Heart left ventricle (tissue), 16 donors: Measurements from ENCODE around the gene RTP3. TPM values are rescaled to one million over a fixed set of nuclear protein-coding genes. Genes with fewer than 3 reads are reported as not detected.
"Not testable (repeated sequence)": the region's sequence is repeated elsewhere in the genome, so short reads cannot be mapped to it uniquely, and the experiment has no call there.

Experiments
- ATAC-seq, 4 donors: fragments of 200-7000 bp; cut with Tn5 transposase; one replicate each; pipeline ENCODE4 v1.9.1; 2020 to 2022; ENCODE audit warnings: moderate library complexity in 4 of 4, mild to moderate bottlenecking in 3 of 4, moderate number of reproducible peaks in 1 of 4
- DNase-seq, 5 donors: peaks; one replicate each; pipeline ENCODE4 v3.0.0-alpha.2; 2020
- H3K27ac ChIP-seq, 12 donors: fragments of 200-600 bp; sonication (generic) in 4 of 12; one replicate each; pipeline versions ENCODE4 v1.5.0 to v1.8.0; 2016 to 2022; ENCODE audit warnings: mild to moderate bottlenecking in 2 of 12
- H3K27me3 ChIP-seq, 9 donors: fragments of 200-600 bp; sonication (generic) in 2 of 9; one replicate each; pipeline versions ENCODE4 v1.5.1 to v1.8.0; 2016 to 2022; ENCODE audit warnings: mild to moderate bottlenecking in 3 of 9
- H3K36me3 ChIP-seq, 9 donors: fragments of 200-600 bp; sonication (generic) in 2 of 9; one replicate each; pipeline versions ENCODE4 v1.5.0 to v1.8.0; 2018 to 2022; ENCODE audit warnings: mild to moderate bottlenecking in 2 of 9
- H3K4me1 ChIP-seq, 12 donors: fragments of 200-600 bp; sonication (generic) in 4 of 12; one replicate each; pipeline versions ENCODE4 v1.5.0 to v1.8.0; 2016 to 2022; ENCODE audit warnings: mild to moderate bottlenecking in 3 of 12
- H3K4me3 ChIP-seq, 12 donors: fragments of 200-600 bp; sonication (generic) in 4 of 12; one replicate each; pipeline versions ENCODE4 v1.5.0 to v1.8.0; 2017 to 2022; ENCODE audit warnings: mild to moderate bottlenecking in 9 of 12, moderate library complexity in 4 of 12
- H3K9me3 ChIP-seq, 12 donors: fragments of 200-600 bp; sonication (generic) in 4 of 12; one replicate each; pipeline versions ENCODE4 v1.5.0 to v1.8.0; 2016 to 2022; ENCODE audit warnings: mild to moderate bottlenecking in 1 of 12
- POLR2A ChIP-seq, 2 donors: fragments of 450-650 bp; IDR thresholded peaks; one replicate each; pipeline ENCODE4 v1.6.1; 2017; ENCODE audit warnings: antibody characterized with exemption in 2 of 2, mild to moderate bottlenecking in 2 of 2, moderate library complexity in 2 of 2
- WGBS, 4 donors: extraction: QIAGEN DNeasy Blood & Tissue Kit in 2 of 4; methylation state at CpG; one replicate each; pipeline versions ENCODE4 v1.1.5 to v1.1.7; 2013 to 2018; 5-methylcytosine and 5-hydroxymethylcytosine counted together
- intact Hi-C, 10 donors: fragments of 100-400 bp; cut with DNase I; formaldehyde crosslinking; loops; one replicate each; pipeline versions ENCODE4 v1.11.1 to v1.14.2; 2022
- polyA plus RNA-seq, 2 donors: library from polyadenylated mRNA; stranded (reverse); fragments of 200-250 nt; gene quantifications; one replicate each; pipeline ENCODE4 v1.2.3, GENCODE V29; 2013
- total RNA-seq, 9 donors: library from RNA; depleted of rRNA in 2 of 9; stranded (reverse); fragments of >200 nt in 2 of 9; fragmentation: NEBNext Ultra II Directional in 3 of 9; extraction: Animal tissue kit (Norgen Biotek cat#: 25700) in 3 of 9; gene quantifications; one replicate each; pipeline versions ENCODE4 v1.1.0 to v1.2.4, GENCODE V29; 2016 to 2023
- TF ChIP-seq, protein P1 (sequence below), 12 donors: fragments of 200-600 bp; sonication (generic) in 4 of 12; IDR thresholded peaks; one replicate each; pipeline versions ENCODE4 v1.5.0 to v1.8.0; 2018 to 2022; ENCODE audit warnings: antibody characterized with exemption in 12 of 12, mild to moderate bottlenecking in 5 of 12
- donor health status: ischemic (EF 13 %, LVEDD 7.1; RV severe dilation, severe dysfunction).
- donor health status: healthy with polysubstance abuse.
- donor health status: DM: no; HTN: yes; CAD: no.
- donor health status: DM: no; HTN: no; CAD: no.
- donor health status: ischemic (EF 25% LVEDD 6.9; RV normal size, moderate dysfunction).
- donor health status: ischemic (EF 25% LVEDD 5.7; RV mildly dilated, moderate dysfunction).
- donor health status: healthy.
- donor health status: DM: yes; HTN: yes; CAD: no.
- donor health status: ischemic (EF 35%, LVEDD 5.7; RV mildly dilated, moderate dysfunction).
- donor health status: nonischemic (EF 11% LVEDD 7.7; RV severe dilation, severe dysfunction).
- donor health status: DM: yes; HTN: yes; CAD: no.
- donor health status: PGD.
- donor health status: ischemic (EF 29% LVEDD 5.4; RV normal size, mild dysfunction).
- donor health status: nonischemic (EF 23%, LVEDD 6.1; RV moderate dilation, normal function).

The RTP3 gene
- total and polyA plus RNA-seq, 11 donors = not detected

DNA sequence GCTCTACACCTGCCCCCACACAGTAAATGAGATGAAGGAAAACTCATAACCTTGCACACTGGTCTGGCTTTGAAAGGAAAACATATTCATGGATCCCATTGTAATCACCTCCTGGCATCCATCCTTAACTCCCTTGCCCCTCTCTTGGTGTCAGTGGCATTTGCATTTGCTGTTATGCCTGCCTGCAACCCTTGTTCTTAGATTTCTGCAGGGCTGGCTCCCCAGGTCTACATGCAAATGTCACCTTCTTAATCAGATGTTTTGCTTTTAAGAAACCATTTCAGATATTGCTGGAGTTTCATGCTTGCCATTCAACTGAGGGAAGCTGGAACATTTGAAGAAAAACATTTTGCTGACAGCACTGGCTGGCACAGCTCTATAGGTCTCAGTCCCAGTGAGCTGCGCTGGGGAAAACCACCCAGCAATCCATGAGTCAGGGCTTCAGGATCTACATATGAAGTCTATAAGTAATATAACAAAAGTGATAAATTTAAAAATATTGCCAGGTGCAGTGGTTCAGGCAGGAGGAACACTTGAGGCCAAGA is 49.2 kb downstream of the RTP3 start:
- no peak for DNase-seq
- intact Hi-C loops = no loop called here
- Histone ChIP-seq H3K4me1 (peaks cover 0 to 6% (median 0%) of the 10 kb centered on the region in 12 donors), H3K27me3 (no peaks in the 10 kb centered on the region), H3K9me3 (no peaks in the 10 kb centered on the region), H3K27ac (no peak overlapping the region), H3K4me3 (no peak overlapping the region), H3K36me3 (peaks cover 0 to 49% (median 0%) of the 10 kb centered on the region in 9 donors)
- 65 to 89% (median 82%) methylated on average over 1 of the region's 1 CpG for WGBS, 4 donors
- TF ChIP-seq, protein P1, sequence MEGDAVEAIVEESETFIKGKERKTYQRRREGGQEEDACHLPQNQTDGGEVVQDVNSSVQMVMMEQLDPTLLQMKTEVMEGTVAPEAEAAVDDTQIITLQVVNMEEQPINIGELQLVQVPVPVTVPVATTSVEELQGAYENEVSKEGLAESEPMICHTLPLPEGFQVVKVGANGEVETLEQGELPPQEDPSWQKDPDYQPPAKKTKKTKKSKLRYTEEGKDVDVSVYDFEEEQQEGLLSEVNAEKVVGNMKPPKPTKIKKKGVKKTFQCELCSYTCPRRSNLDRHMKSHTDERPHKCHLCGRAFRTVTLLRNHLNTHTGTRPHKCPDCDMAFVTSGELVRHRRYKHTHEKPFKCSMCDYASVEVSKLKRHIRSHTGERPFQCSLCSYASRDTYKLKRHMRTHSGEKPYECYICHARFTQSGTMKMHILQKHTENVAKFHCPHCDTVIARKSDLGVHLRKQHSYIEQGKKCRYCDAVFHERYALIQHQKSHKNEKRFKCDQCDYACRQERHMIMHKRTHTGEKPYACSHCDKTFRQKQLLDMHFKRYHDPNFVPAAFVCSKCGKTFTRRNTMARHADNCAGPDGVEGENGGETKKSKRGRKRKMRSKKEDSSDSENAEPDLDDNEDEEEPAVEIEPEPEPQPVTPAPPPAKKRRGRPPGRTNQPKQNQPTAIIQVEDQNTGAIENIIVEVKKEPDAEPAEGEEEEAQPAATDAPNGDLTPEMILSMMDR (IDR thresholded peaks at IDR 0.05) = no peak
- no peak for TF ChIP-seq POLR2A (IDR thresholded peaks at IDR 0.05)
- ATAC-seq = no peak

DNA sequence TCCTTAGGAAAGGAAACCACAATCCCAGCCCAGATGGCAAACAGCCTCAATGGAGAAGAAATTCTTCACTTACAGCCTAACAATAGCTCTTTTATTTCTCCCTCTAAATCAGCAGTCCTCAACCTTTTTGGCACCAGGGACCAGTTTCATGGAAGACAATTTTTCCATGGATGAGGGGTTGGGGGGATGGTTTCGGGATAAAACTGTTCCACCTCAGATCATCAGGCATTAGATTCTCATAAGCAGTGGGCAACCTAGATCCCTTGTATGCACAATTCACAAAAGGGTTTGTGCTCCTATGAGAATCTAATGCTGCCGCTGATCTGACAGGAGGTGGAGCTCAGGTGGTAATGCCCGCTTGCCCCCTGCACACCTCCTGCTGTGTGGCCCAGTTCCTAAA is 50.8 kb downstream of the RTP3 start:
- intact Hi-C loops, H3K27me3 ChIP-seq, H3K4me3 ChIP-seq, H3K4me1 ChIP-seq, H3K9me3 ChIP-seq, H3K27ac ChIP-seq, ATAC-seq, DNase-seq: not testable (repeated sequence)
- peaks cover 0 to 46% (median 0%) of the 10 kb centered on the region in 9 donors for H3K36me3 ChIP-seq
- WGBS, 4 donors = 81 to 98% (median 93%) methylated on average over 3 of the region's 3 CpGs

DNA sequence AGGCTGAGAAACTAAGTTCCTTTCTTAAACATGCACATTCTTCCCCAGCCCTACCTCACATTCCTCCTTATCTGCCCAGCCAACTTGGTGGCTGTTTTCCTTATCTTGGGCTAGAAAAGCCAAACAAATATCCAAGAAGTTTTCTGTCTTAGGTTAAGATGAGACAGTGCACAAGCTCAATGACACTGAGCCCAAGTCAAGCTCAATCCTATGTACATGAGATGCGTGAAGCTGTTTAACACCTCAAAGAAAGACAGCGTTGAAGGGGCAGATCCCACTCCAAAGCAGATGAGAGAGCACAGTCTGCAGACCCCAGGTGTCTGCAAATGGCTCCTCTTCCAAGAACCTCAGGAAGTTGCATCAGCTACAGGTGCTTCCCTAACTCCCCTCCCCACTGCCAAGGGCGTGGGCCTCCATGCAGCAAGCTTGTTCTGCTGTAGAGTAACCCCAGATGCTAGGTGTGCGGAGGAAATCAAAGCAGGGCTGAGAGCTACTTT is 51.7 kb downstream of the RTP3 start:
- peaks cover 0 to 37% (median 0%) of the 10 kb centered on the region in 9 donors for H3K36me3 ChIP-seq
- 48 to 56% (median 51%) methylated on average over 4 of the region's 4 CpGs for WGBS, 4 donors
- peaks cover 0 to 8% (median 0%) of the 10 kb centered on the region in 12 donors for H3K4me1 ChIP-seq
- no peak overlapping the region for H3K27ac ChIP-seq
- TF ChIP-seq, protein P1 (IDR thresholded peaks at IDR 0.05) = no peak
- no peak for TF ChIP-seq POLR2A (IDR thresholded peaks at IDR 0.05)
- ATAC-seq (no peak), DNase-seq (no peak)
- no peaks in the 10 kb centered on the region for H3K27me3 ChIP-seq
- H3K4me3 ChIP-seq = no peak overlapping the region
- intact Hi-C loops = no loop called here
- no peaks in the 10 kb centered on the region for H3K9me3 ChIP-seq

DNA sequence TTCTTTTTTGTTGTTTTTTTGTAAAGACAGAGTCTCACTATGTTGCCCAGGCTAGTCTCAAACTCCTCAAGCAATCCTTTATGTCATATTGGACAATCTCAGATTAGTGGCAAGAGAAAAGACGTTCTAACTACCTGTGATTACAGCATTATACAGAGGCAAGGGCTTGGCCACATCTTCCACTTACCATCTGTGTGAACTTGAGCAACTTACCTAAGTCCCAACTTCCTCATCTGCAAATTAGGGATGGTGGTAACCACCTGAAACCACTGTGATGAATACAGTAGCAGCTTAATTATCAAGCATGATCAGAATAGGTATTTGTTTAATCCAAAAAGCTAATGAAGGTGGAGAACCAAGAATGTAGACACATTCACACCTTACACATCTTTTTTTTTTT is 52.2 kb downstream of the RTP3 start:
- WGBS, 4 donors = 35 to 82% (median 71%) methylated on average over 1 of the region's 1 CpG
- H3K27ac ChIP-seq = no peak overlapping the region

More for the DNA sequence above, 52.2 kb downstream of the RTP3 start:
- peaks cover 0 to 8% (median 0%) of the 10 kb centered on the region in 12 donors for H3K4me1 ChIP-seq
- H3K36me3 ChIP-seq = peaks cover 0 to 34% (median 0%) of the 10 kb centered on the region in 9 donors
- no peak overlapping the region for H3K4me3 ChIP-seq
- TF ChIP-seq POLR2A (IDR thresholded peaks at IDR 0.05) = no peak
- TF ChIP-seq, protein P1 (IDR thresholded peaks at IDR 0.05) = no peak
- intact Hi-C loops = loop anchor here in 1 of 10 donors (5.0 kb wide), 1 partner anchor 53 kb away; the partner anchor contains the start of gene RTP3
- no peaks in the 10 kb centered on the region for H3K27me3 ChIP-seq
- DNase-seq = no peak
- no peaks in the 10 kb centered on the region for H3K9me3 ChIP-seq
- ATAC-seq = no peak

Other genes starting within 250 kb of the RTP3 start
- gene CCR2, start 143.9 kb upstream of the RTP3 start, total RNA-seq = 10 to 100 TPM in 1 of 9 donors, 1 to 10 TPM in 3, under 1 TPM in 5; 0.35 to 10.5 (median 0.94) TPM
- under 1 TPM; 0.23 to 0.53 TPM for gene CCR2, start 143.9 kb upstream of the RTP3 start, polyA plus RNA-seq
- gene CCR5, start 127.0 kb upstream of the RTP3 start, total RNA-seq = 10 to 100 TPM in 1 of 9 donors, 1 to 10 TPM in 1, under 1 TPM in 7; 0.13 to 12.7 (median 0.46) TPM
- gene CCR5, start 127.0 kb upstream of the RTP3 start, polyA plus RNA-seq = under 1 TPM; 0.27 to 0.40 TPM
- 1 to 10 TPM in 8 of 9 donors, under 1 TPM in 1; 0.70 to 8.1 (median 1.7) TPM for gene CCRL2, start 90.7 kb upstream of the RTP3 start, total RNA-seq
- gene CCRL2, start 90.7 kb upstream of the RTP3 start, polyA plus RNA-seq = 1 to 10 TPM; 1.1 to 1.9 TPM
- gene LTF, start 33.1 kb upstream of the RTP3 start, total RNA-seq = 10 to 100 TPM in 1 of 9 donors, 1 to 10 TPM in 8; 2.5 to 10.6 (median 3.1) TPM
- 1 to 10 TPM; 1.6 to 3.0 TPM for gene LTF, start 33.1 kb upstream of the RTP3 start, polyA plus RNA-seq
- gene LRRC2, start 68.3 kb downstream of the RTP3 start, total RNA-seq = 100 to 1,000 TPM in 4 of 9 donors, 10 to 100 TPM in 5; 74.4 to 147 (median 97.3) TPM
- gene LRRC2, start 68.3 kb downstream of the RTP3 start, polyA plus RNA-seq = 10 to 100 TPM; 20.7 to 54.6 TPM
- not detected for gene FAM240A, start 114.5 kb downstream of the RTP3 start, total RNA-seq
- not detected for gene FAM240A, start 114.5 kb downstream of the RTP3 start, polyA plus RNA-seq
- gene ALS2CL, start 195.7 kb downstream of the RTP3 start, total RNA-seq = 10 to 100 TPM; 11.8 to 40.7 (median 25.4) TPM
- gene ALS2CL, start 195.7 kb downstream of the RTP3 start, polyA plus RNA-seq = 10 to 100 TPM; 12.4 to 37.1 TPM
- under 1 TPM in 8 of 9 donors, not detected in 1; 0.47 to 0.95 (median 0.61) TPM for gene TMIE, start 203.4 kb downstream of the RTP3 start, total RNA-seq
- under 1 TPM; 0.46 to 0.69 TPM for gene TMIE, start 203.4 kb downstream of the RTP3 start, polyA plus RNA-seq
- under 1 TPM in 7 of 9 donors, not detected in 2; 0.23 to 0.65 (median 0.35) TPM for gene PRSS50, start 219.9 kb downstream of the RTP3 start, total RNA-seq
- under 1 TPM; 0.06 to 0.46 TPM for gene PRSS50, start 219.9 kb downstream of the RTP3 start, polyA plus RNA-seq